GM21528 (cell line): ENCODE data around the gene MUC4.

Experiments
- ATAC-seq: cut with Tn5 transposase; IDR thresholded peaks from one replicate; pipeline ENCODE4 v1.9.1; 2021; ENCODE audit warnings: mild to moderate bottlenecking, moderate library complexity; ENCODE audit not compliant: unreplicated experiment, low FRiP score

Gene MUC4

GRCh38 chr3:195811756-195812155 lies at the start of gene MUC4:
TSS of gene MUC4 (minus strand) at chr3:195811929. CDS start at chr3:195811817, 112 bp downstream.
- no peak for ATAC-seq

- ATAC-seq = no peak
Observed at GRCh38 chr3:195860456-195860855, 48.7 kb upstream of the MUC4 start.

DNA sequence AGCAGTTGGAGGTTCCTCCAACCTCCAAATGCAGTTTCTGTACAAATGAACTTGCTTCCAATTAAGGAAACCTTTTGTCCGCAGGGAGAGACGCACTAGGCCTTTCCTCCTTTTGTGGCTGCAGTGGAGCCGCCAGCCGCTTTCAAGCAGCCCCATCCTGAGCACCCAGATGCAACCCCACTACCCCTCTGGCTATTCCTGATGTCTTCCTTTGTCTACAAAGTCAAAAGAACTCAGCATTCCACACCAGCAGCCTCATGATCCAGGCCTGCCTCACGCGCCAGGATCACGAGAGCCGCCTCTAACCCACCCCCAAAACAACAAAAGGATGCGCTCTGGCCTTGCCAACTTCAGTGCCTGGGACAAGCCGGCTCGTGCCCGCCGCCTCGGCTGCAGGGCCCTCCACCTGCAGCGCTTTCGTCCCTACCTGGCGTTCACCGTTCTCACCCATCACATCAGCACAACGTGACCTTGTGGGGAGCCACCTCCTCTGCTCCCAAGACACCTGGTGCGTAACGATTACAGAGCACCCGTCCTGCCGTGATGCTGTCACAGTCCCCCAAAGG lies 48.2 kb upstream of the MUC4 start:
- ATAC-seq = no peak

- no peak for ATAC-seq
Observed at GRCh38 chr3:195859061-195859845, 47.5 kb upstream of the MUC4 start.

GRCh38 chr3:195856410-195857084 lies 44.8 kb upstream of the MUC4 start:
- no peak for ATAC-seq

- no peak for ATAC-seq
Observed at GRCh38 chr3:195855471-195856409, 44.0 kb upstream of the MUC4 start.

GRCh38 chr3:195854628-195855294 lies 43.0 kb upstream of the MUC4 start:
- ATAC-seq = no peak

- no peak for ATAC-seq
Observed at GRCh38 chr3:195853996-195854395, 42.3 kb upstream of the MUC4 start.

- ATAC-seq = no peak
Observed at GRCh38 chr3:195853036-195853435, 41.3 kb upstream of the MUC4 start.

DNA sequence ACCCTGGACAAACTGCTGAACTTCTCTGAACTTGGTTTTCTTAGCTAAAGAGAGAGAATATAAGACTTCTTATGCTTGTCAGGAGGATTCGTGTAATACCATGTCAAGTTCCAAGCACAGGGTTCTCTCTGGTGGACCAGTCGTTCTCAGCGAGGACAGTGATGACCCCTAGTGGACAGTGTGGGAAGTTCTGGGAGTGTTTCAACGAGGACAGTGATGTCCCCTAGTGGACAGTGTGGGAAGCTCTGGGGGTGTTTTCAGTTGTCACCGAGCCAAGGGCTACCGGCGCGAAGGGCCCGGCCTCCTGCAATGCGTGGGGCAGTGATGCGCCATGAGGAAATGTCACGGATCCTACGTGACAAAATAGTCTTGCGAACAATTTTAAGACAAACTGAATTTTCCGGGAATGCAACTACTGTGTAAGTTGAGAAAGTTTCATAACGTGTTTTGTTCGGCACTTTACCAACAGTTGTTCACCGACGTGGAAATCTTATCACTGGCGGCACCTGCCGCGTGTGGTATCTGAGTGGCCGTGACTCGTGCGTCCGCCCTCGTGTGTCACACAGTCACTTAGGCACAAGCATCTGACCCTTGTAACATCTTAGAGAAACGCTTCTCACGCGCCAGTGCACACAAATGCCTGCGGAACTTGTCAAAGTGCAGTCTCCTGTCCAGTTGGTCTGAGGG lies 39.3 kb upstream of the MUC4 start:
- peak; percentile 92 for ATAC-seq

GRCh38 chr3:195849322-195850074 lies 37.8 kb upstream of the MUC4 start:
- no peak for ATAC-seq

DNA sequence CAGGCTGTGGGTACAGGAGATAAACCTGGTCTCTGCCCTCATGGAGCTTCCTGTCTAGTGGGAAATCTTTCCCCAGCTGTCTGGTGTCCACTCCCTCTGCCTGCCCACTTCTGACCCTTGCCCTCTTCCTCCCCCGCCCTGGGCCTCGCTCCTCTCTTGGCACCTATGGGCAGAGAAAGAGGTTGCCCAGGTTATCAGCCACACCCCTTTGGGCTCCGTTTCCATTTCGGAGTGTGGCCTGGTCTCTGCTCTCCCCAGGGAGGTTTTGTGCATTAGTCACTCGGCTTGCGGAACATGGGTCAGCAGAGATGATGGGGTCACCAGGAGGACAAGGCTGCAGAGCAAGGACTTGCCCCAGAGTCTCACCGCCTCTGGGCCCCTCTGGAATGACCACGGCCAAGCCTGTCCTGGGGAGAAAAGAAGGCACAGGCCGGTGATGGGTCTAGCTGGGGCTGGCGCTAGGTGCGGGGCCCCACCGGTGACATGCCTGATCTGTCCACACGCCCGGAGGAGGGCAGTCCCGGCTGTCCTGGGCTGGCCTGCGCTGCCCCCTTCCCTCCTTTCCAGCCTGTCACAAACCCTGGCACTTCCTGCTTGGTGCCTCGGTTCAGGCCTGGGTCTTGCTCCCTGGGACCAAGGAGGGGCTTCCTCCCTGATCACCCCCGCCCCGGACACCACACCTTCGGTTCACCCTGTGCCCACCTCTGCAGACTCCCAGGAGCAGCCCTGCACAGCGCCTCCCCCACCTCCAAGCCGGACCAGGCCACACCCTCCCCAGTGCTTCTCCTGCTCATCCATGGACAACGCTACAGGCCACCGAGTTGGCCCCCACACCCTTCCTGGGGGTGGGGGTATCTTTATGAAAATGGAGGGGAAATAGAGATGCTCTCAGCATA lies 35.6 kb upstream of the MUC4 start:
- no peak for ATAC-seq

DNA sequence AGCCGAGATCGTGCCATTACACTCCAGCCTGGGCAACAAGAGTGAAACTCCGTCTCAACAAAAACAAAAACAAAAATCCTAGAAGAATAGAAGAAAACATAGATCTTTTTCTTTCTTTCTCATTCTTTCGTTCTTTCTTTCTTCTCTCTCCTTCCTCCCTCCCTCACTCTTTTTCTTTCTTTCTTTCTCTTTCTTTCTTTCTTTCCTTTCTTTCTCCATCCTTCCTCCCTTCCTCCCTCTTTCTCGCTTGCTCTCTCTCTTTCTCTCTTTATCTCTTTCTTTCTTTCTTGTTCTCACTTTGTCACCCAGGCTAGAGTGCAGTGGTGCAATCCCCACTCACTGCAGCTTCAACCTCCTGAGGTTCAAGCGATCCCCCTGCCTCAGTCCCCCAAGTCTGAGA lies 33.8 kb upstream of the MUC4 start:
- no peak for ATAC-seq

DNA sequence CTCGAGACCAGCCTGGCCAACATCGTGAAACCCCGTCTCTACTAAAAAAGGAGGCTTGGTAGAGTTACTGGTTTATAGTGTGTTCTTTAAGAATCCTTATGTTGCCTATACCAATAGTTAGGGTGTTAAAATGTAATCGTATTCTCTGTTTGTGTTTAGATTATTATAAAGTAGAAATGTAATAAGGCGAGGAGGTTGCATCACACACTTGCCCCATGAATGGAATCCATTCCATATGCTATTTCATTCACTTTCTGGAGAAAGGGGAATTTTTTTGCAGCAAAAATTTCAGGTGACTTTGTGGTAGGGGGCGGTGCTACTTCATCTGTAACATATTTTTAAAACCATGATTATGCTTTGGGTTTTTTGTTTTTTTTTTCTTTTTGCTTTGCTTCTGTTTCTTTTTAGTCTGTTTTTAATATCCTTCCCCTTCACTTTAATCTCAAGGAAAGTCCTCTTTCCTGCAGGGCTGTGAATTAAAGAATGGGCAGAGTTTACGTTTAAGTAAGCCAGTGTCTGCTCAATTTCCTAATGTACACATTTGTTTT lies 33.0 kb upstream of the MUC4 start:
- ATAC-seq = no peak

- no peak for ATAC-seq
Observed at GRCh38 chr3:195839260-195840010, 27.7 kb upstream of the MUC4 start.

DNA sequence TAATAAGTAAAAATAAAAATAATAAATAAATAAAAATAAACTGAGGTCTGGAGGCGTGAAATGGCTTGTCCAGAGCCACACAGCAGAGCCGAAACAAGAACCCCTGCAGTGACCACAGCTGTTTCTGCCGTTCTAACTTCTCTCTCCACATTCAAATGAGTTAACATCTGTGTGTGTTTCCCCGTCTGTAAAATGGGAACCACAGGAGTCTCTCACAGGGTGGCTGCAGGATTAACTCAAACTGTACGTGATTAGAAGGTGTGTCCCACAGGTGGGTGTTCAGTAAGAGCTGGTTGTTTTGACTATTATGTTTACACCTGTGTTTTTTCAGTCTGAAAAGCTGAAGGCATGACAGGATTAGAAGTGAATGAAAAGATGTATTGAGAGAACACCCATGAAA lies 27.0 kb upstream of the MUC4 start:
- no peak for ATAC-seq
